Thoracic aorta (tissue), 2 donors: ENCODE results near the gene CACNA2D3. TPM values are rescaled to one million over a fixed set of nuclear protein-coding genes. Genes with fewer than 3 reads are reported as not detected.

Source experiments
- ATAC-seq: fragments of 150-250 bp; one replicate; pipeline ENCODE4 v1.8.0; 2017; ENCODE audit warnings: low read depth; ENCODE audit not compliant: insufficient number of reproducible peaks, low FRiP score
- DNase-seq: peaks from one replicate; pipeline ENCODE4 v3.0.0-alpha.2; 2020; ENCODE audit warnings: low spot score
- H3K27ac ChIP-seq, 2 donors: fragments of 200-600 bp; sonication (generic); 1 replicate in 1 of 2; 2 replicates in 1 of 2; pipeline ENCODE4 v1.5.1; 2016; ENCODE audit warnings: mild to moderate bottlenecking in 2 of 2, moderate library complexity in 2 of 2
- H3K27me3 ChIP-seq: fragments of 200-600 bp; sonication (generic); replicated peaks from 2 replicates; pipeline ENCODE4 v1.6.0; 2016; ENCODE audit warnings: mild to moderate bottlenecking; ENCODE audit not compliant: insufficient read depth
- H3K36me3 ChIP-seq: fragments of 200-600 bp; sonication (generic); one replicate; pipeline ENCODE4 v1.5.1; 2016
- H3K4me1 ChIP-seq, 2 donors: fragments of 200-600 bp; sonication (generic); 1 replicate in 1 of 2; 2 replicates in 1 of 2; pipeline versions ENCODE4 v1.5.1 to v1.6.0; 2016; ENCODE audit warnings: low read depth in 2 of 2, mild to moderate bottlenecking in 1 of 2; ENCODE audit not compliant: control insufficient read depth in 1 of 2
- H3K4me3 ChIP-seq: fragments of 200-600 bp; sonication (generic); 2 replicates; pipeline ENCODE4 v1.5.1; 2016; ENCODE audit warnings: mild to moderate bottlenecking
- H3K9me3 ChIP-seq: fragments of 200-600 bp; sonication (generic); 2 replicates; pipeline ENCODE4 v1.5.1; 2016
- CTCF ChIP-seq: fragments of 200-600 bp; sonication (generic); IDR thresholded peaks from one replicate; pipeline ENCODE4 v1.5.1; 2019; ENCODE audit warnings: antibody characterized with exemption
- total RNA-seq, 2 donors: library from RNA; depleted of rRNA; stranded (reverse); fragments of >200 nt; gene quantifications; one replicate each; pipeline versions ENCODE4 v1.1.0 to v1.2.3, GENCODE V29; 2016

The CACNA2D3 gene
- total RNA-seq, 2 donors from 2014 or later, result 3.2 to 4.0 TPM

GRCh38 chr3:54349691-54350090 lies 227.3 kb downstream of the CACNA2D3 start:
- DNase-seq (no peak), ATAC-seq (no peak)
- Histone ChIP-seq H3K36me3 (no peaks in the 10 kb centered on the region), H3K27me3 (no peaks in the 10 kb centered on the region), H3K27ac (no peak overlapping the region), H3K4me1 (peaks cover 7 to 18% of the 10 kb centered on the region in 2 donors), H3K4me3 (no peak overlapping the region), H3K9me3 (no peaks in the 10 kb centered on the region)
- no peak for TF ChIP-seq CTCF

DNA sequence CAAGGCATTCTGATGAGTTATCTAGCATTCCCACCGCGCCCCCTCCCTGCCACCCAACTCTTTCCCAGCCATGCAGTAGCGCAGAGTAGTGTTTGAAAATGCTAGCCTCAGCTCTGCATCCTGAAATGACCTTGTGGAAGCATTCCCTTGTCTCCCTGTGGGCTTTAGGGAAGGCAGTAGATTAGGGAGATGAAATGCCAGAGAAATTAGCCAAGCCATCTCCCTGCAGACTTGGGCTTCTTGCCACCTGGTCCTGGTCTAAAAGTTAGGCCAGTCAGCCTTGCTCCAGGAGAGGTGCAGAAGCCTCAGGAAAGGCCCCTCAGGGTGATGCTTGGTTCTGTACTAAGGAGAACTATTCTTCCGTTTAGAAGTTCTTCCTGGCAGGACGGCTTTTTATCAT lies 231.2 kb downstream of the CACNA2D3 start:
- ATAC-seq, result no peak
- no peak for DNase-seq
- TF ChIP-seq CTCF, result no peak
- no peak overlapping the region for H3K27ac ChIP-seq
- H3K4me1 ChIP-seq, result peaks cover 8 to 50% of the 10 kb centered on the region in 2 donors
- no peaks in the 10 kb centered on the region for H3K9me3 ChIP-seq
- H3K36me3 ChIP-seq, result no peaks in the 10 kb centered on the region
- H3K27me3 ChIP-seq, result no peaks in the 10 kb centered on the region
- H3K4me3 ChIP-seq, result no peak overlapping the region

GRCh38 chr3:54353946-54354345 lies 231.6 kb downstream of the CACNA2D3 start:
- no peak for ATAC-seq
- H3K9me3 ChIP-seq, result no peaks in the 10 kb centered on the region
- H3K4me1 ChIP-seq, result peaks cover 8 to 54% of the 10 kb centered on the region in 2 donors
- no peak for DNase-seq
- H3K27me3 ChIP-seq, result no peaks in the 10 kb centered on the region
- no peak overlapping the region for H3K27ac ChIP-seq
- no peak for TF ChIP-seq CTCF
- no peaks in the 10 kb centered on the region for H3K36me3 ChIP-seq
- H3K4me3 ChIP-seq, result no peak overlapping the region

DNA sequence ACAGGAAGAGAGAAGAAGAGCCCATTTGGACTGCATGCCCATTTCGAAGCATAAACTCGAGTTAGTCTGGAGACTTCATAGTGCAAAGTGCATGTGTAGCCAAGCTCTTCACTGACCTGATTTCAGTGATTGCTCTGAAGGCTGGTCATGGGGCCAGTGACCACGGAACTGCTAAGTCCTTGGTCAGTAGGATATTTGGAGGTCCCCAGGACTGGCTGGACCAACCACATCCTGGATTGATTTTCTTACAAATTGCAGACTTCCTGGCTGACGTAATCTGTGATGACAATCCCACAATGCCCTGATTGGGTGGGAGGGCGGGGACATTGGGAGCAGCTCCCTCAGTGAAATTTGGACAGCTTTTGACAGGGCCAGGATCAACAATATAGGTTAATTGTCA lies 233.4 kb downstream of the CACNA2D3 start:
- Histone ChIP-seq H3K27me3 (no peaks in the 10 kb centered on the region), H3K36me3 (no peaks in the 10 kb centered on the region), H3K4me3 (no peak overlapping the region), H3K4me1 (peaks cover 16 to 71% of the 10 kb centered on the region in 2 donors), H3K27ac (no peak overlapping the region), H3K9me3 (no peaks in the 10 kb centered on the region)
- DNase-seq (no peak), ATAC-seq (no peak)
- no peak for TF ChIP-seq CTCF

DNA sequence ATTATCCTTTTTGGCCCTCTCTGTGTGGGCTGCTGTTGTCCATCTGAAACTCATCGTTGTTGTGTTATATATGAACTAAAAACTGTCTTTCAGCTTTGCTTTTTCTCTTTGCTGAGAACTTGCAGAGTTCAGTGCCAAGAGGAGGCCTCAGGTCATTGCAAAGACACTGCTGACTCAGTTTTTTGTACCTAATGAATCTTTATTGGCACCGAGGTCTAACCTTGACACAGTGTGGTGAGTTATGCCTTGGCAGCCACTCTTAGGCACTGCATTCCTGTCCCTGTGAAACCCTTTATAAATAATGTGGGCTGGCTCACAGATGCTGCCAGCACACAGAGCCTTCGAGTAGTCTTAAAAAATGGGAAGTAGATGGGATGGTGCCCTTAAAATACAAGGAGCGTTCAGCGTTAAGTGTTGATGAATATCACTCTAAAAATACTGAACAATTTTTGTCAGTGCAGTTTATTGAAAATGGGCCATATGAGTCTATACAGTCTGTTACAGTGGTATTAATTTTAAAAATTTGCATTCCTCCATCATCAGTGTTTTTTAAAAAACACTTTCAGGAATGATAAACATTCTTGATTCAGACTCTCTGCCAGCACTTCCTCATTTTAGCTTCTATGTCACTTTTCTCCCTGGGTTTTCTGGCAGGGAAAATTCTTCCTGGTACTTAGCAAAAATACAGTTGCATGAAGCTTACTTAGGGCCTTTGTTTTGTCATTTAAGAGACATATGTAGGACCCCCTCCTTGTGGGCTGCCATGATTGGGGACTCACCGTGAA lies 234.1 kb downstream of the CACNA2D3 start:
- no peak for TF ChIP-seq CTCF
- DNase-seq (peak; percentile 17), ATAC-seq (peak; percentile 68)
- H3K4me3 ChIP-seq, result no peak overlapping the region
- H3K9me3 ChIP-seq, result no peaks in the 10 kb centered on the region
- H3K27ac ChIP-seq, result no peak overlapping the region
- H3K4me1 ChIP-seq, result peaks cover 16 to 73% of the 10 kb centered on the region in 2 donors
- H3K36me3 ChIP-seq, result no peaks in the 10 kb centered on the region
- H3K27me3 ChIP-seq, result no peaks in the 10 kb centered on the region
